Body of pancreas (tissue), 4 donors: ENCODE data around the gene SEMA3G. TPM values are rescaled to one million over a fixed set of nuclear protein-coding genes. Genes with fewer than 3 reads are reported as not detected.

Experiments
- ATAC-seq: fragments of 150-250 bp; one replicate; pipeline ENCODE4 v1.9.1; 2016
- DNase-seq, 4 donors: peaks; one replicate each; pipeline ENCODE4 v3.0.0-alpha.2; 2019
- H3K27ac ChIP-seq, 4 donors: fragments of 200-600 bp; sonication (generic); 1 replicate in 3 of 4; 2 replicates in 1 of 4; pipeline versions ENCODE4 v1.5.1 to v1.6.1; 2016 to 2019; ENCODE audit warnings: mild to moderate bottlenecking in 1 of 4, mixed read lengths in 1 of 4, moderate library complexity in 1 of 4
- H3K27me3 ChIP-seq, 2 donors: fragments of 200-600 bp; sonication (generic); one replicate each; pipeline ENCODE4 v1.6.0; 2016; ENCODE audit warnings: mild to moderate bottlenecking in 1 of 2
- H3K36me3 ChIP-seq, 2 donors: fragments of 200-600 bp; sonication (generic); replicated peaks in 1 of 2; 2 replicates each; pipeline ENCODE4 v1.5.1; 2016; ENCODE audit warnings: low read depth in 2 of 2; ENCODE audit not compliant: insufficient read depth in 1 of 2
- H3K4me1 ChIP-seq: fragments of 200-600 bp; sonication (generic); one replicate; pipeline ENCODE4 v1.6.0; 2016
- H3K4me3 ChIP-seq, 2 donors: fragments of 200-600 bp; sonication (generic); 1 replicate in 1 of 2; 2 replicates in 1 of 2; pipeline ENCODE4 v1.5.1; 2016 to 2019
- H3K9me3 ChIP-seq, 3 donors: fragments of 200-600 bp; sonication (generic); 1 replicate in 2 of 3; 2 replicates in 1 of 3; pipeline ENCODE4 v1.5.1; 2016
- CTCF ChIP-seq, 7 experiments: fragments of 450-650 bp in 4 of 7; fragments of 200-600 bp in 3 of 7; sonication (generic) in 3 of 7; IDR thresholded peaks; one replicate each; pipeline ENCODE4 v1.5.1; 2016 to 2019; ENCODE audit warnings: antibody characterized with exemption in 7 of 7
- POLR2A ChIP-seq, 3 donors: fragments of 450-650 bp; IDR thresholded peaks; one replicate each; pipeline ENCODE4 v1.6.1; 2016; ENCODE audit warnings: antibody characterized with exemption in 3 of 3, mild to moderate bottlenecking in 2 of 3
- whole genome bisulfite sequencing, 2 donors: methylation state at CpG; one replicate each; pipeline ENCODE4 v1.1.5; 2017; 5-methylcytosine and 5-hydroxymethylcytosine counted together
- intact Hi-C: fragments of 100-400 bp; cut with DNase I; formaldehyde crosslinking; loops from one replicate; pipeline ENCODE4 v1.15.1; 2023
- total RNA-seq, 2 donors: library from RNA; depleted of rRNA; stranded (reverse); fragments of >200 nt; gene quantifications; one replicate each; pipeline ENCODE4 v1.1.0, GENCODE V29; 2016

The SEMA3G gene
- total RNA-seq, 2 donors from 2014 or later, result 3.9 to 13.2 TPM

- DNase-seq (no peak), ATAC-seq (no peak)
- TF ChIP-seq POLR2A (IDR thresholded peaks at IDR 0.05) (no peak), CTCF (IDR thresholded peaks at IDR 0.05) (no peak)
- Histone ChIP-seq H3K9me3 (no peaks in the 10 kb centered on the region), H3K4me1 (peaks cover 11% of the 10 kb centered on the region), H3K36me3 (peaks cover 0 to 6% of the 10 kb centered on the region in 2 donors), H3K27ac (no peak overlapping the region), H3K4me3 (no peak overlapping the region), H3K27me3 (no peaks in the 10 kb centered on the region)
- 89 to 94% methylated on average over 8 to 9 of the region's 10 CpGs for WGBS, 2 donors
- intact Hi-C loops, result no loop called here
Observed at GRCh38 chr3:52396907-52397591, 47.9 kb downstream of the SEMA3G start.

- no peak for ATAC-seq
- peaks cover 11% of the 10 kb centered on the region for H3K4me1 ChIP-seq
- H3K27me3 ChIP-seq, result no peaks in the 10 kb centered on the region
- DNase-seq, result no peak
- no peak overlapping the region for H3K27ac ChIP-seq
- TF ChIP-seq CTCF (IDR thresholded peaks at IDR 0.05) (no peak), POLR2A (IDR thresholded peaks at IDR 0.05) (no peak)
- 92 to 95% methylated on average over 20 to 25 of the region's 25 CpGs for WGBS, 2 donors
- peaks cover 0 to 3% of the 10 kb centered on the region in 2 donors for H3K36me3 ChIP-seq
- no peaks in the 10 kb centered on the region for H3K9me3 ChIP-seq
- no peak overlapping the region for H3K4me3 ChIP-seq
- intact Hi-C loops, result no loop called here
Observed at GRCh38 chr3:52396011-52396906, 48.6 kb downstream of the SEMA3G start.

- peaks cover 0 to 3% of the 10 kb centered on the region in 2 donors for H3K36me3 ChIP-seq
- 76 to 86% methylated on average over 3 to 8 of the region's 8 CpGs for WGBS, 2 donors
- no peak overlapping the region for H3K4me3 ChIP-seq
- intact Hi-C loops, result no loop called here
- H3K27ac ChIP-seq, result no peak overlapping the region
- no peak for DNase-seq
- no peak for TF ChIP-seq CTCF (IDR thresholded peaks at IDR 0.05)
- TF ChIP-seq POLR2A (IDR thresholded peaks at IDR 0.05), result no peak
- no peaks in the 10 kb centered on the region for H3K9me3 ChIP-seq
- peaks cover 6% of the 10 kb centered on the region for H3K4me1 ChIP-seq
- no peaks in the 10 kb centered on the region for H3K27me3 ChIP-seq
- no peak for ATAC-seq
Observed at GRCh38 chr3:52395503-52395865, 49.4 kb downstream of the SEMA3G start.

GRCh38 chr3:52394751-52395502, 50.0 kb downstream of the SEMA3G start:
- 92 to 93% methylated on average over 5 to 10 of the region's 10 CpGs for WGBS, 2 donors
- no peak for TF ChIP-seq CTCF (IDR thresholded peaks at IDR 0.05)
- H3K36me3 ChIP-seq, result peaks cover 0 to 3% of the 10 kb centered on the region in 2 donors
- peaks cover under 1% of the 10 kb centered on the region for H3K4me1 ChIP-seq
- no peaks in the 10 kb centered on the region for H3K27me3 ChIP-seq
- no peak for ATAC-seq
- no peak overlapping the region for H3K27ac ChIP-seq
- no peak overlapping the region for H3K4me3 ChIP-seq
- no peak for DNase-seq
- intact Hi-C loops, result no loop called here
- no peaks in the 10 kb centered on the region for H3K9me3 ChIP-seq
